Measurements from ENCODE around the gene ACTN4.
"Not testable (repeated sequence)": the region's sequence is repeated elsewhere in the genome, so short reads cannot be mapped to it uniquely, and the experiment has no call there.

Gene ACTN4

DNA sequence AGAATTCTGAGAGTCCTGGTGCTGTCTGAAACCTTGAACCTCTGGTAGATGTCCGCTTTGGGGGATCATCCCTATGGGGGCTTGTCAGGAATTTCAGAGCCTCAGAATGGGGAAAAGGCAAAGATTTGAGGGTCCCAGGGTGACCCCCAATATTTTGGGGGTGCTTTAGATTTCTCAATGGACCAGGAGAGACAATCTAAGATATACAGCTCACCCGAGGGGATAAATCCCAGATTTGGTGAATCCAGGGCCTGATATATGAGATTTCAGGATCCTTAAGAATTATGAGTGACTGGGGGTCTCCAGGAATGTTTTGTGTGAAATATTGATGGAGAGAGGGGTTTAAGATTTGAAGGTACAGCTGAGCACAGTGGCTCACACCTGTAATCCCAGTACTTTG is 93.5 kb downstream of the ACTN4 start:
- no peak overlapping the region for H3K27ac ChIP-seq (ENCODE audit: low read depth, low read length)

DNA sequence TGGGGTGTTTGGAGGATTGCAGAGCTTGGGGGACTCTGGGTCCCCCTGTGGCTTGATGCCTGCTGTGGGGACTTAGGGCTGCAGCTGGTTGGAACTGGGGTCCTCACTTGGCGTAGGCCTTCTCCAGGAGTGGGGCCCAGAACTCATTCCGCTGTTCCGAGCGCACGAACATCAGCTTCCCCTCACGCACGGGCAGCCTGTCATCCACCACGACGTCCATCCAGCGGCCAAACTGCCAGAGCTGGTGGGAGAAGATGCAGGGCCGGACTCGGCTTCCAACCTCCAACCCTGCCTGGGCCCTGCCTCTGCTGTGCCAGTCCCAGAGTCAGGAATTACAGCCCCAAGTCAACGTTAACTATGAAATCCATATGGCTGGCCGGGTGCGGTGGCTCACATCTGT is 94.2 kb downstream of the ACTN4 start:
- Histone ChIP-seq H3K9ac (ENCODE audit: low read length) (no peak overlapping the region), H3K4me3 (ENCODE audit: low read depth in 1 of 2, low read length in 2 of 2) (no peak overlapping the region), H3K9me3 (ENCODE audit: low read length) (no peaks in the 10 kb centered on the region), H3K27me3 (ENCODE audit: control insufficient read depth in 1 of 2, insufficient read depth in 2 of 2, low read length in 2 of 2) (peaks cover 0 to 1% of the 10 kb centered on the region in 2 donors), H3K36me3 (ENCODE audit: insufficient read depth, low read length) (no peaks in the 10 kb centered on the region), H3K4me1 (ENCODE audit: insufficient read depth, low read length) (no peaks in the 10 kb centered on the region), H3K27ac (ENCODE audit: low read depth, low read length) (no peak overlapping the region)

More for the DNA sequence above, 93.5 kb downstream of the ACTN4 start:
- Histone ChIP-seq H3K27me3 (ENCODE audit: control insufficient read depth in 1 of 2, insufficient read depth in 2 of 2, low read length in 2 of 2) (peaks cover 0 to 7% of the 10 kb centered on the region in 2 donors), H3K36me3 (ENCODE audit: insufficient read depth, low read length) (no peaks in the 10 kb centered on the region), H3K9ac (ENCODE audit: low read length) (no peak overlapping the region), H3K4me3 (ENCODE audit: low read depth in 1 of 2, low read length in 2 of 2) (no peak overlapping the region), H3K9me3 (ENCODE audit: low read length) (no peaks in the 10 kb centered on the region), H3K4me1 (ENCODE audit: insufficient read depth, low read length) (no peaks in the 10 kb centered on the region)

DNA sequence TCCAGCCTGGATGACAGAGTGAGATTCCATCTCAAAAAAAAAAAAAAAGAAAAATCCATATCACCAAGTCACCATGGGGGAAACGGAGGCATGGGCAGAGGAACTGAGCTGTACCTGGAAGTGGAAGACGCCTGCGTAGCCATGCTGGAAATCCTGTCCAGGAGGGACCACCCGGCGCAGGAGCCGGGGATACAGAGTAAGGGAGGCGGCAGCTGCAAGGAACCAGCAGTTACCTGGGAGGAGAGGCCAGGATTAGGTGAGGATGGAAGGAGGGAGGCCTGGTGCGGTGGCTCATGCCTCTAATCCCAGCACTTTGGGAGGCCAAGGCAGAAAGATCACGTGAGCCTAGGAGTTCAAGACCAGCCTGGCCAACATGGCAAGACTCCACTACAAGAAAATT is 94.8 kb downstream of the ACTN4 start:
- H3K27me3 ChIP-seq (ENCODE audit: control insufficient read depth in 1 of 2, insufficient read depth in 2 of 2, low read length in 2 of 2) = no peaks in the 10 kb centered on the region
- H3K9me3 ChIP-seq (ENCODE audit: low read length) = no peaks in the 10 kb centered on the region
- H3K4me3 ChIP-seq (ENCODE audit: low read depth in 1 of 2, low read length in 2 of 2) = no peak overlapping the region
- no peak overlapping the region for H3K9ac ChIP-seq (ENCODE audit: low read length)
- H3K4me1 ChIP-seq (ENCODE audit: insufficient read depth, low read length) = no peaks in the 10 kb centered on the region
- no peak overlapping the region for H3K27ac ChIP-seq (ENCODE audit: low read depth, low read length)
- no peaks in the 10 kb centered on the region for H3K36me3 ChIP-seq (ENCODE audit: insufficient read depth, low read length)

DNA sequence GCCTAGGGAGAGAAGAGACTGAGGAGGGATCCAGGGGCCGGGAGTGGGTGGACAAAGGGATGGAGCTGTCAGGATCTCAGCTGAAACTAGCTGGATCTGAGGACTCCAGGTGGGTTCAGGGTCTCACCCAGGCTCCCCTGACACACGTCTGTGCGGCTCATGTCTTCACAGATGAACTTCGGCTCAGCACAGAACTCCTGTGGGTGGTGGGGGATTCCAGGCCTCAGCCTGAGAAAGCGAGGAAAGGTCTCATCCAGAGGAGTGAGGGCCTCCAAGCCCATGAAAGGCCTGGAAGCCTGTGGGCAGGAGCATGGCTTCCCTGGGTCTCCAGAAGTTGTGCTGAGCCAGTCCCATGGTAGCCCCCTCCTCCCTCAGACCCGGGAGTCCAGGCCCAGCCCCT is 95.5 kb downstream of the ACTN4 start:
- H3K27me3 ChIP-seq (ENCODE audit: control insufficient read depth in 1 of 2, insufficient read depth in 2 of 2, low read length in 2 of 2) = no peaks in the 10 kb centered on the region
- no peaks in the 10 kb centered on the region for H3K4me1 ChIP-seq (ENCODE audit: insufficient read depth, low read length)
- no peak overlapping the region for H3K27ac ChIP-seq (ENCODE audit: low read depth, low read length)
- H3K36me3 ChIP-seq (ENCODE audit: insufficient read depth, low read length) = no peaks in the 10 kb centered on the region
- H3K9ac ChIP-seq (ENCODE audit: low read length) = no peak overlapping the region
- no peak overlapping the region for H3K4me3 ChIP-seq (ENCODE audit: low read depth in 1 of 2, low read length in 2 of 2)
- no peaks in the 10 kb centered on the region for H3K9me3 ChIP-seq (ENCODE audit: low read length)

DNA sequence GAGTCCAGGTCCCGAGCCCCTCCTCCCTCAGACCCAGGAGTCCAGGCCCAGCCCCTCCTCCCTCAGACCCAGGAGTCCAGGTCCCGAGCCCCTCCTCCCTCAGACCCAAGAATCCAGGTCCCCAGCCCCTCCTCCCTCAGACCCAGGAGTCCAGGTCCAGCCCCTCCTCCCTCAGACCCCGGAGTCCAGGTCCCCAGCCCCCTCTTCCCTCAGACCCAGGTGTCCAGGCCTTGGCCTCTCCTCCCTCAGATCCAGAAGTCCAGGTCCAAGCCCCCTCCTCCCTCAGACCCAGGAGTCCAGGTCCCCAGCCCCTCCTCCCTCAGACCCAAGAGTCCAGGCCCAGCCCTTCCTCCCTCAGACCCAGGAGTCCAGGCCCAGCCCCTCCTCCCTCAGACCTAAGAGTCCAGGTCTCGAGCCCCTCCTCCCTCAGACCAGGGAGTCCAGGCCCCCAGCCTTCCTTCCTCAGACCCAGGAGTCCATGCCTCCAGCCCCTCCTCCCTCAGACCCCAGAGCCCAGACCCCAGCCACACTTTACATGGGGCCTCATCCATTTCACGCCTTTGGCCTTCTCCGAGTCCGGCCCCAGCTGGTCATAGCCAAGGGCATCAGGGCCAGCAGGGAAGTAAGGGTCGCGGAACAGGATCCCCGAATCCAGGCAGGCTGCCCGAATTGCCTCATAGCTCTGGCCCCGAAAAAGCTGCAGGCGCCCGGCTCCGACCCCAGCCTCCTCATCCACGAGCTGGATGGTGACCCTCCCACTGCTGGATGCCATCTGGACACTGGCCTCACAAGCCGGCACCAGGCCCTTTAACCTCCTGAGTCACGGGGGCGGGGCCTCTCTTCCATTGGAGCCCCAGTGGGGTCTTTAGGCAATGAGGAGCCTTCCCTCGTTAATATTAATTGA is 96.2 kb downstream of the ACTN4 start:
- Histone ChIP-seq H3K27ac (ENCODE audit: low read depth, low read length) (no peak overlapping the region), H3K9me3 (ENCODE audit: low read length) (no peaks in the 10 kb centered on the region), H3K4me3 (ENCODE audit: low read depth in 1 of 2, low read length in 2 of 2) (no peak overlapping the region), H3K9ac (ENCODE audit: low read length) (no peak overlapping the region), H3K36me3 (ENCODE audit: insufficient read depth, low read length) (no peaks in the 10 kb centered on the region), H3K27me3 (ENCODE audit: control insufficient read depth in 1 of 2, insufficient read depth in 2 of 2, low read length in 2 of 2) (no peaks in the 10 kb centered on the region), H3K4me1 (ENCODE audit: insufficient read depth, low read length) (no peaks in the 10 kb centered on the region)

DNA sequence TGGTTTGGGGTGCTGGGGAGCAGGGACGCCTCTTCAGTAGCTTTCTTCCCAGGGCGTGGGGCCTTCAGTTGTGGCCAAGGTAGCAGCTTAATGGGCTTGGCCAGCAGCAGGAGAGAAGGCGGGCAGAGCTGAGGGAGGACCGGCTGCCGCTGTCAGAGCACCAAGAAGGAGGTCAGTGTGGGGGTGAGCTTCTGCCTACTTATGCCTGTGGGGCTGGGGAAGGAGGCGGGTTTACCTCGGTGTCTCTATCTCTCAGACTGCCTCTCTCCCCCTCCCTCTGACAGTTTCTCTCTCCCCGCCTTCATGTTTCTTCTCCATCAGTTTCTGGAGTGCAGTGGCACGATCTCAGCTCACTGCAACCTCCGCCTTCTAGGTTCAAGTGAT is 96.8 kb downstream of the ACTN4 start, which contains the start of gene CAPN12:
TSS of gene CAPN12 (minus strand) at position 177 of the 384 bp plus-strand sequence. CDS start 309 bp downstream, outside the sequence.
- Histone ChIP-seq H3K4me3 (ENCODE audit: low read depth in 1 of 2, low read length in 2 of 2) (no peak within 1 kb of the TSS), H3K9ac (ENCODE audit: low read length) (no peak within 1 kb of the TSS), H3K27ac (ENCODE audit: low read depth, low read length) (no peak within 1 kb of the TSS), H3K36me3 (ENCODE audit: insufficient read depth, low read length) (no peaks in the 10 kb centered on the region), H3K27me3 (ENCODE audit: control insufficient read depth in 1 of 2, insufficient read depth in 2 of 2, low read length in 2 of 2) (no peaks in the 10 kb centered on the region), H3K4me1 (ENCODE audit: insufficient read depth, low read length) (no peaks in the 10 kb centered on the region), H3K9me3 (ENCODE audit: low read length) (no peaks in the 10 kb centered on the region)

DNA sequence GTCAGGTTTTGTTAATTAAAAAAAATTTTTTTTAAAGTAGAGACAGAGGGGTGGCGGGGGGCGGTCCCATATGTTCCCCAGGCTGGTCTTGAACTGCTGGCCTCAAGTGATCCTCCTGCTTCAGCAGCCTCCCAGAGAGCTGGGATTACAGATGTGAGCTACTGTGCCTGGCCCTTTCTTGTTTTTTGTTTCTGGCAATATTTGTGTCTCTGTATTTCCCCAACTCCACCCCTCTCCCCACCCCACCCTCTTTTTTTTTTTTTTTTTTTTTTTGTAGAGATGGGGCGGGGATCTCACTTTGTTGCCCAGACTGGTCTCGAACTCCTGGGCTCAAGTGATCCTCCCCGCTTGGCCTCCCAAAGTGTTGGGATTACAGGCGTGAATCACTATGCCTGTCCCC is 97.4 kb downstream of the ACTN4 start:
- H3K9me3 ChIP-seq (ENCODE audit: low read length) = no peaks in the 10 kb centered on the region
- no peak overlapping the region for H3K9ac ChIP-seq (ENCODE audit: low read length)
- H3K36me3 ChIP-seq (ENCODE audit: insufficient read depth, low read length) = no peaks in the 10 kb centered on the region
- no peaks in the 10 kb centered on the region for H3K4me1 ChIP-seq (ENCODE audit: insufficient read depth, low read length)
- no peak overlapping the region for H3K4me3 ChIP-seq (ENCODE audit: low read depth in 1 of 2, low read length in 2 of 2)
- no peak overlapping the region for H3K27ac ChIP-seq (ENCODE audit: low read depth, low read length)
- H3K27me3 ChIP-seq (ENCODE audit: control insufficient read depth in 1 of 2, insufficient read depth in 2 of 2, low read length in 2 of 2) = no peaks in the 10 kb centered on the region

DNA sequence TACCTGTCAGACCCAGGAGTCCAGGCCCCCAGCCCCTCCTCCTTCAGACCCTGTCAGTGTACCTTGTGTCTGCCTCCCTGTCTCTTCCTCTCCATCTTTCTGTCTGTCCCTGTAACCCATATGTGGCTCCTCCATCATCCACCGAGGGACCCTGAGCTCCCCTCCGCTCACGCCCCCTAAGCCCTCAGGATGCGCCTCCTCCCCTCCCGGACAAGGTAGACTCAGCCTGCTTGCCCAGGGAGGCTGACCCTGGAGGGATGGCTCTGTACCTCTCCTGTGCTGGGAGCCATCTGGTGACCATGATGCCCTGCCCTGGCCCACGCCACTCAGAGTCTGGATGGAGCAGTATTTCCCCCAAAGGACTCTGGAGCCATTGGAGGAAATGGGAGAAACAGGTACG is 97.9 kb downstream of the ACTN4 start:
- H3K4me1 ChIP-seq (ENCODE audit: insufficient read depth, low read length) = no peaks in the 10 kb centered on the region

DNA sequence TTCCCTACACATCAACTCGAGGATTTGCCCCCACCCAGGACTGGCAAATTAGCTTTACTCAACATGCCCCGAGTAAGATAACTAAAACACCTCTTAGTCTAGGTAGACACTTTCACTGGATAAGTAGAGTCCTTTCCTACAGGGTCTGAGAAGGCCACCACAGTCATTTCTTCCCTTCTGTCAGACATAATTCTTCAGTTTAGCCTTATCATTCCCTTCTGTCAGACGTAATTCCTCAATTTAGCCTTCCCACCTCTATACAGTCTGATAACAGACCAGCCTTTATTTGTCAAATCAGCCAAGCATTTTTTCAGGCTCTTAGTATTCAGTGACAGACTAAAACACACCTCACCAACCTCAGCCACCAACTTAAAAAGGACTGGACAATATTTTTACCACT is 106.3 kb downstream of the ACTN4 start:
- H3K9me3 ChIP-seq (ENCODE audit: low read length); H3K27ac ChIP-seq (ENCODE audit: low read depth, low read length); H3K4me3 ChIP-seq (ENCODE audit: low read depth in 1 of 2, low read length in 2 of 2); H3K36me3 ChIP-seq (ENCODE audit: insufficient read depth, low read length); H3K4me1 ChIP-seq (ENCODE audit: insufficient read depth, low read length); H3K27me3 ChIP-seq (ENCODE audit: control insufficient read depth in 1 of 2, insufficient read depth in 2 of 2, low read length in 2 of 2); H3K9ac ChIP-seq (ENCODE audit: low read length): not testable (repeated sequence)

More for the DNA sequence above, 97.9 kb downstream of the ACTN4 start:
- Histone ChIP-seq H3K27ac (ENCODE audit: low read depth, low read length) (no peak overlapping the region), H3K27me3 (ENCODE audit: control insufficient read depth in 1 of 2, insufficient read depth in 2 of 2, low read length in 2 of 2) (no peaks in the 10 kb centered on the region), H3K36me3 (ENCODE audit: insufficient read depth, low read length) (no peaks in the 10 kb centered on the region), H3K9ac (ENCODE audit: low read length) (no peak overlapping the region), H3K9me3 (ENCODE audit: low read length) (no peaks in the 10 kb centered on the region), H3K4me3 (ENCODE audit: low read depth in 1 of 2, low read length in 2 of 2) (no peak overlapping the region)

DNA sequence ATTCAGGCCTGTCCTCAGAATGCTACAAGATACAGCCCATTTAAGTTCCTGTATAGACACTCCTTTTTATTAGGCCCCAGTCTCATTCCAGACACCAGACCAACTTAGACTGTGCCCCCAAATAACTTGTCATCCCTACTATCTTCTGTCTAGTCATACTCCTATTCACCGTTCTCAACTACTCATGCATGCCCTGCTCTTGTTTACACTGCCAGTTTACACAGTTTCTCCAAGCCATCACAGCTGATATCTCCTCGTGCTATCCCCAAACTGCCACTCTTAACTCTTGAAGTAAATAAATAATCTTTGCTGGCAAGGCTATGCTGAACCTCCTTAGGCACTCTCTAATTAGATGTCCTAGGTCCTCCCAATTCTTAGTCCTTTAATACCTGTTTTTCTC is 106.7 kb downstream of the ACTN4 start:
- H3K27ac ChIP-seq (ENCODE audit: low read depth, low read length); H3K4me1 ChIP-seq (ENCODE audit: insufficient read depth, low read length); H3K27me3 ChIP-seq (ENCODE audit: control insufficient read depth in 1 of 2, insufficient read depth in 2 of 2, low read length in 2 of 2); H3K9ac ChIP-seq (ENCODE audit: low read length); H3K4me3 ChIP-seq (ENCODE audit: low read depth in 1 of 2, low read length in 2 of 2); H3K36me3 ChIP-seq (ENCODE audit: insufficient read depth, low read length); H3K9me3 ChIP-seq (ENCODE audit: low read length): not testable (repeated sequence)

DNA sequence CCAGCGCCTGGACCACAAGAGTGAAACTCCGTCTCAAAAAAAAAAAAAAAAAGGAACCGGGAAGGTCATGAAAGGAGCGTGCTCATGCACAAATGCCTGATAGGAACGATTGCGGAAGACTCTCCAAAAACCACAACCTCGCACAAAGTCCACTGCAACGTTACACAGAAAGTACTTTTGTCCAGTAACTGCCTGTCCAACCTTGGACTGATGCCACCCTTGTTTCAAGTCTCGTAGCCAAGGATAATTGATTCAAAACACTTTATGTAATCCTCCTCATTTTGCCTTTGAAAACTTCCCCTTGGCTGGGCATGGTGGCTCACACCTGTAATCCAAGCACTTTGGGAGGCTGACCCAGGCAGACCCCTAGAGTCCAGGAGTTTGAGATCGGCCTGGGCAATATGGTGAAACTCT is 112.1 kb downstream of the ACTN4 start:
- Histone ChIP-seq H3K4me3 (ENCODE audit: low read depth in 1 of 2, low read length in 2 of 2) (no peak overlapping the region), H3K27ac (ENCODE audit: low read depth, low read length) (no peak overlapping the region), H3K4me1 (ENCODE audit: insufficient read depth, low read length) (no peaks in the 10 kb centered on the region), H3K27me3 (ENCODE audit: control insufficient read depth in 1 of 2, insufficient read depth in 2 of 2, low read length in 2 of 2) (no peaks in the 10 kb centered on the region), H3K9me3 (ENCODE audit: low read length) (no peaks in the 10 kb centered on the region), H3K36me3 (ENCODE audit: insufficient read depth, low read length) (no peaks in the 10 kb centered on the region), H3K9ac (ENCODE audit: low read length) (no peak overlapping the region)

All from muscle layer of colon (tissue), 2 donors.